Upper lobe of left lung (tissue), 6 donors: Measurements from ENCODE around the gene PILRA. TPM values are rescaled to one million over a fixed set of nuclear protein-coding genes. Genes with fewer than 3 reads are reported as not detected.
A peak's percentile ranks its signal among the peaks of the same experiment; 100 is the strongest.

ENCODE experiments used
- ATAC-seq, 2 donors: fragments of 200-7000 bp; cut with Tn5 transposase; one replicate each; pipeline ENCODE4 v1.9.1; 2022; ENCODE audit warnings: mild to moderate bottlenecking in 2 of 2, moderate library complexity in 2 of 2; ENCODE audit not compliant: low FRiP score in 2 of 2
- DNase-seq, 2 donors: peaks; one replicate each; pipeline ENCODE4 v3.0.0-alpha.2; 2019 to 2020
- H3K27ac ChIP-seq, 4 donors: fragments of 200-600 bp; sonication (generic); one replicate each; pipeline ENCODE4 v1.5.1; 2016 to 2019
- H3K27me3 ChIP-seq, 4 donors: fragments of 200-600 bp; sonication (generic); one replicate each; pipeline ENCODE4 v1.5.1; 2017 to 2019
- H3K36me3 ChIP-seq, 4 donors: fragments of 200-600 bp; sonication (generic); one replicate each; pipeline ENCODE4 v1.5.1; 2016 to 2019
- H3K4me1 ChIP-seq, 4 donors: fragments of 200-600 bp; sonication (generic); one replicate each; pipeline ENCODE4 v1.5.1; 2018 to 2019
- H3K4me3 ChIP-seq, 4 donors: fragments of 200-600 bp; sonication (generic); one replicate each; pipeline ENCODE4 v1.5.1; 2017 to 2019; ENCODE audit warnings: mild to moderate bottlenecking in 2 of 4, moderate library complexity in 1 of 4
- H3K9me3 ChIP-seq, 4 donors: fragments of 200-600 bp; sonication (generic); one replicate each; pipeline ENCODE4 v1.5.1; 2018 to 2019
- EP300 ChIP-seq, 4 donors: sonication (generic); formaldehyde crosslinking; IDR thresholded peaks; one replicate each; pipeline ENCODE4 v1.5.1; 2017; ENCODE audit warnings: antibody characterized with exemption in 4 of 4, control low read depth in 2 of 4
- POLR2A ChIP-seq, 4 donors: fragments of 450-650 bp; IDR thresholded peaks; one replicate each; pipeline ENCODE4 v1.5.1; 2016 to 2017; ENCODE audit warnings: antibody characterized with exemption in 4 of 4, mild to moderate bottlenecking in 2 of 4
- POLR2AphosphoS5 ChIP-seq, 2 donors: sonication (generic); formaldehyde crosslinking; IDR thresholded peaks; one replicate each; pipeline ENCODE4 v1.5.1; 2017; ENCODE audit warnings: antibody characterized with exemption in 2 of 2
- WGBS, 2 donors: methylation state at CpG; one replicate each; pipeline ENCODE4 v1.1.5; 2017 to 2018; 5-methylcytosine and 5-hydroxymethylcytosine counted together
- total RNA-seq, 6 donors: library from RNA; depleted of rRNA in 4 of 6; stranded (reverse); fragments of >200 nt in 4 of 6; gene quantifications; one replicate each; pipeline versions ENCODE4 v1.1.0 to v1.2.1, GENCODE V29; 2016 to 2021
- TF ChIP-seq, protein P1 (sequence below), 6 experiments: fragments of 450-650 bp in 4 of 6; fragments of 200-600 bp in 2 of 6; sonication (generic) in 2 of 6; IDR thresholded peaks; one replicate each; pipeline ENCODE4 v1.5.1; 2016 to 2019; ENCODE audit warnings: antibody characterized with exemption in 6 of 6
- donor health status: DM: no; HTN: no; CAD: no; lungs with moderate emphysema.
- donor health status: DM: no; HTN: yes; CAD: no; lungs with severe emphysema.

PILRA gene
- total RNA-seq, 6 donors from 2014 or later = 15.2 to 52.4 (median 24.2) TPM

DNA sequence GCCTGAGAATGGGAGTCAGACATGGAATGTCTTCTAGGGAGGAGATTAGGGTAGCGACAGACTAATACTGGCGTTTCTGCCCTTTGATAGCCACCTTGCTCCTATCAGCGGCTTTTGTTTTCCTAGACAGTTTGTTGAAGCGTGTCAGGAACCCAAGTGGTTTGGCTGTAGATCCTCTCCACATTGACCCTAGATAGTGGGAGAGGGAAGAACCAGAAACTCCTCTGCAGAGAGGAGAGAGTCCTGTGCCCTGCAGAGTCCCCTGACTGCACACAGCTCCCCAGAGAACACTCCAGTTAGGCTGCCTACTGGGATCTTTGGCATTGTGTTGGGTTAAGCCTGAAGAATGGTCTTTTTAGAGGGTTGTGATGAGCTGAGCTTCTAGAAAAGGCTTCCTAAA, 58.8 kb downstream of the PILRA start:
- Histone ChIP-seq H3K4me3 (no peak overlapping the region), H3K36me3 (peaks cover 5 to 32% (median 26%) of the 10 kb centered on the region in 4 donors), H3K27me3 (no peaks in the 10 kb centered on the region), H3K4me1 (peaks cover 32 to 67% (median 41%) of the 10 kb centered on the region in 4 donors), H3K9me3 (peaks cover 0 to 6% (median 0%) of the 10 kb centered on the region in 4 donors), H3K27ac (peak overlapping the region in 2 of 4 donors; percentile 27 to 100)
- TF ChIP-seq, protein P1, sequence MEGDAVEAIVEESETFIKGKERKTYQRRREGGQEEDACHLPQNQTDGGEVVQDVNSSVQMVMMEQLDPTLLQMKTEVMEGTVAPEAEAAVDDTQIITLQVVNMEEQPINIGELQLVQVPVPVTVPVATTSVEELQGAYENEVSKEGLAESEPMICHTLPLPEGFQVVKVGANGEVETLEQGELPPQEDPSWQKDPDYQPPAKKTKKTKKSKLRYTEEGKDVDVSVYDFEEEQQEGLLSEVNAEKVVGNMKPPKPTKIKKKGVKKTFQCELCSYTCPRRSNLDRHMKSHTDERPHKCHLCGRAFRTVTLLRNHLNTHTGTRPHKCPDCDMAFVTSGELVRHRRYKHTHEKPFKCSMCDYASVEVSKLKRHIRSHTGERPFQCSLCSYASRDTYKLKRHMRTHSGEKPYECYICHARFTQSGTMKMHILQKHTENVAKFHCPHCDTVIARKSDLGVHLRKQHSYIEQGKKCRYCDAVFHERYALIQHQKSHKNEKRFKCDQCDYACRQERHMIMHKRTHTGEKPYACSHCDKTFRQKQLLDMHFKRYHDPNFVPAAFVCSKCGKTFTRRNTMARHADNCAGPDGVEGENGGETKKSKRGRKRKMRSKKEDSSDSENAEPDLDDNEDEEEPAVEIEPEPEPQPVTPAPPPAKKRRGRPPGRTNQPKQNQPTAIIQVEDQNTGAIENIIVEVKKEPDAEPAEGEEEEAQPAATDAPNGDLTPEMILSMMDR (IDR thresholded peaks at IDR 0.05) = no peak
- TF ChIP-seq EP300 (IDR thresholded peaks at IDR 0.05) (no peak), POLR2AphosphoS5 (IDR thresholded peaks at IDR 0.05) (no peak), POLR2A (IDR thresholded peaks at IDR 0.05) (no peak)
- WGBS, 2 donors = 86 to 87% methylated on average over 4 of the region's 4 CpGs
- ATAC-seq = no peak
- DNase-seq = no peak

DNA sequence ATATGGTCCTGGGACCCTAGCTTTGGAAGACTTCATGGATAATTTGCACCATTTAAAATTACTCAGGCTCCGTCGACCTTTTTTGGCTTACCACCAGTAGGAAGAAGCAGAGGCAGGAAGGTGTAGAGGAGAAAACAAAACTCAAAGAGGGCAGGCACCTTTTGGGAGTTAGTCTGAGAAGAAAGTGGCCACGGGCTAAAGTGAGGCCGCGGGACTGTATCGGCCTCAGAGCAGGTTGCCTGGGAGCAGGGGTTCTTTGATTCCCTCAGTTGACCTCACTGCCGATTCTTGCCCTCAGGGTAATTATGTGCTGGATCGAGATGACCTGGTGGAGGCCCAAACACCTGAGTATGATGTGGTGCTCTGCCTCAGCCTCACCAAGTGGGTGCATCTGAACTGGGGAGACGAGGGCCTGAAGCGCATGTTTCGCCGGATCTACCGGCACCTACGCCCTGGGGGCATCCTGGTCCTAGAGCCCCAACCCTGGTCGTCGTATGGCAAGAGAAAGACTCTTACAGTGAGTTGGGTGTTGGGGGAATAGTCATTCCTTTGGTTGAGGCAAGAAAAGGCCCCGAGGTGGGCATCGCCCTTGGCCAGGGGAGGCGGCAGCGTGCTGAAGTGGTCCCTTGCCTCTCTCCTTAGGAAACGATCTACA, 59.5 kb downstream of the PILRA start:
- Histone ChIP-seq H3K4me1 (peaks cover 31 to 64% (median 40%) of the 10 kb centered on the region in 4 donors), H3K36me3 (peaks cover 5 to 32% (median 26%) of the 10 kb centered on the region in 4 donors), H3K9me3 (peaks cover 0 to 6% (median 0%) of the 10 kb centered on the region in 4 donors), H3K27ac (peak overlapping the region in 2 of 4 donors; percentile 27 to 100), H3K27me3 (no peaks in the 10 kb centered on the region), H3K4me3 (no peak overlapping the region)
- no peak for DNase-seq
- WGBS, 2 donors = 82 to 88% methylated on average over 17 to 18 of the region's 21 CpGs
- no peak for ATAC-seq
- TF ChIP-seq, protein P1 (IDR thresholded peaks at IDR 0.05) = no peak
- TF ChIP-seq POLR2A (IDR thresholded peaks at IDR 0.05) = no peak
- TF ChIP-seq POLR2AphosphoS5 (IDR thresholded peaks at IDR 0.05) = no peak
- TF ChIP-seq EP300 (IDR thresholded peaks at IDR 0.05) = no peak

DNA sequence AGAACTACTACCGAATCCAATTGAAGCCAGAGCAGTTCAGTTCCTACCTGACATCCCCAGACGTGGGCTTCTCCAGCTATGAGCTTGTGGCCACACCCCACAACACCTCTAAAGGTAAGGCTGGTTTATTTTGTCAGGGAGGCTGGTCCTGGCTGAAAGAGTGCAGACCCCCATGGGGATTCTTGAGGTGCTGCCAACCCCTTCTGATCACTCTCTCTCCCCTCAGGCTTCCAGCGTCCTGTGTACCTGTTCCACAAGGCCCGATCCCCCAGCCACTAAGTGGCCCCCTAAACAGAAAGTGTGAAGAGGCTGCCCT, 59.9 kb downstream of the PILRA start:
- Histone ChIP-seq H3K27ac (no peak overlapping the region), H3K27me3 (no peaks in the 10 kb centered on the region), H3K4me3 (no peak overlapping the region), H3K9me3 (peaks cover 0 to 6% (median 0%) of the 10 kb centered on the region in 4 donors), H3K36me3 (peaks cover 5 to 32% (median 26%) of the 10 kb centered on the region in 4 donors), H3K4me1 (peaks cover 28 to 60% (median 39%) of the 10 kb centered on the region in 4 donors)
- DNase-seq (no peak), ATAC-seq (no peak)
- TF ChIP-seq POLR2AphosphoS5 (IDR thresholded peaks at IDR 0.05) (no peak), EP300 (IDR thresholded peaks at IDR 0.05) (no peak), POLR2A (IDR thresholded peaks at IDR 0.05) (no peak)
- TF ChIP-seq, protein P1 (IDR thresholded peaks at IDR 0.05) = no peak
- WGBS, 2 donors = 78 to 81% methylated on average over 4 of the region's 4 CpGs

DNA sequence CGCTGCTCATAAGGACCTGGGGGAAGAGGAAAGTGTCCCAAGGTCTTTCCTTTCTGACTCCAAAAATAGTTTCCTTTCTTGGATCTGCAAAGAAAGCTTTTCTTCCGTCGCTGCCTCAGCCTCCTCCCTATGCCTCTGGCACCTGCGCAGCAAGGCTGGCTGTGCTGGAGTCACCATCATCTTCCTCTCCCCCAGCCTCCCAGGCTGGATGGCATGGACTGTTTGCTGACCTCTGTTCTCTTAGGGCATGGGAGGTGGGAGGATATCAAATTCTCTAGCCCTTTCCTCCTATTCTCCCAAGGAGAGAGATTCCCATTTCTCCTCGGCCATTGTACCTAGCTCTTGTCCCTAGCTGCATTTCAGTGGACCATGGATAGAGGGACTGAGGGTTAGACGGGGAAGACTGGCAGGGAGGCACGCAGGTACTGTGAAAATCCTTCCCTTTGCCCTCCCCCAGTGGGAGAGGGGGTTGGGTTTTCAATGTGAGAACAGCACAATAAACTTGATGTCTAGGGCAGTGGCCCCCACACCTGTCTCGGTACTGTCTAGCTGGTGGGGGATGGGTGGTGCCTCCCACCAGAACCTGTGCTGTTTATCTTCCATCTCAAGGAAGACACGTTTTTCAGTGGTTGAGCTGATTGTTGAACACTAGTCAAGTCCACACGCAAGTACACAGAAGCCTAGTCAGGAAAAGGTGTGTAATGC, 60.5 kb downstream of the PILRA start:
- peaks cover 0 to 6% (median 0%) of the 10 kb centered on the region in 4 donors for H3K9me3 ChIP-seq
- H3K27ac ChIP-seq = no peak overlapping the region
- TF ChIP-seq POLR2AphosphoS5 (IDR thresholded peaks at IDR 0.05) (no peak), POLR2A (IDR thresholded peaks at IDR 0.05) (no peak), EP300 (IDR thresholded peaks at IDR 0.05) (no peak)
- TF ChIP-seq, protein P1 (IDR thresholded peaks at IDR 0.05) = no peak
- H3K4me1 ChIP-seq = peaks cover 28 to 60% (median 39%) of the 10 kb centered on the region in 4 donors
- ATAC-seq (no peak), DNase-seq (no peak)
- no peak overlapping the region for H3K4me3 ChIP-seq
- WGBS, 2 donors = 78 to 79% methylated on average over 10 of the region's 10 CpGs
- H3K27me3 ChIP-seq = no peaks in the 10 kb centered on the region
- peaks cover 5 to 32% (median 26%) of the 10 kb centered on the region in 4 donors for H3K36me3 ChIP-seq
